Lower lobe of right lung (tissue), 2 donors: ENCODE measurements around the gene MOB1A. TPM values are rescaled to one million over a fixed set of nuclear protein-coding genes. Genes with fewer than 3 reads are reported as not detected.
A peak's percentile ranks its signal among the peaks of the same experiment; 100 is the strongest.

ENCODE experiments used
- ATAC-seq, 2 donors: fragments of 200-7000 bp; cut with Tn5 transposase; one replicate each; pipeline ENCODE4 v1.9.1; 2020 to 2022; ENCODE audit warnings: mild to moderate bottlenecking in 2 of 2, moderate library complexity in 2 of 2
- DNase-seq: peaks from one replicate; pipeline ENCODE4 v3.0.0-alpha.2; 2020
- H3K27ac ChIP-seq: fragments of 200-600 bp; one replicate; pipeline ENCODE4 v1.8.0; 2022
- H3K27me3 ChIP-seq: fragments of 200-600 bp; one replicate; pipeline ENCODE4 v1.8.0; 2022; ENCODE audit warnings: low read depth
- H3K36me3 ChIP-seq: fragments of 200-600 bp; one replicate; pipeline ENCODE4 v1.8.0; 2022; ENCODE audit warnings: mild to moderate bottlenecking
- H3K4me1 ChIP-seq: fragments of 200-600 bp; one replicate; pipeline ENCODE4 v1.8.0; 2022
- H3K4me3 ChIP-seq: fragments of 200-600 bp; one replicate; pipeline ENCODE4 v1.8.0; 2022; ENCODE audit warnings: mild to moderate bottlenecking
- H3K9me3 ChIP-seq: fragments of 200-600 bp; one replicate; pipeline ENCODE4 v1.8.0; 2022
- intact Hi-C: fragments of 100-400 bp; cut with DNase I; formaldehyde crosslinking; loops from one replicate; pipeline ENCODE4 v1.11.0; 2022
- total RNA-seq: library from RNA; stranded (reverse); fragmentation: NEBNext Ultra II Directional; extraction: Animal tissue kit (Norgen Biotek cat#: 25700); gene quantifications from one replicate; pipeline ENCODE4 v1.2.1, GENCODE V29; 2021
- TF ChIP-seq, protein P1 (sequence below): fragments of 200-600 bp; IDR thresholded peaks from one replicate; pipeline ENCODE4 v1.8.0; 2022; ENCODE audit warnings: antibody characterized with exemption, mild to moderate bottlenecking
- donor health status: DM: no; HTN: yes; CAD: no; lungs with severe emphysema.

MOB1A gene
- total RNA-seq, 1 donor from 2014 or later = 146 TPM

DNA sequence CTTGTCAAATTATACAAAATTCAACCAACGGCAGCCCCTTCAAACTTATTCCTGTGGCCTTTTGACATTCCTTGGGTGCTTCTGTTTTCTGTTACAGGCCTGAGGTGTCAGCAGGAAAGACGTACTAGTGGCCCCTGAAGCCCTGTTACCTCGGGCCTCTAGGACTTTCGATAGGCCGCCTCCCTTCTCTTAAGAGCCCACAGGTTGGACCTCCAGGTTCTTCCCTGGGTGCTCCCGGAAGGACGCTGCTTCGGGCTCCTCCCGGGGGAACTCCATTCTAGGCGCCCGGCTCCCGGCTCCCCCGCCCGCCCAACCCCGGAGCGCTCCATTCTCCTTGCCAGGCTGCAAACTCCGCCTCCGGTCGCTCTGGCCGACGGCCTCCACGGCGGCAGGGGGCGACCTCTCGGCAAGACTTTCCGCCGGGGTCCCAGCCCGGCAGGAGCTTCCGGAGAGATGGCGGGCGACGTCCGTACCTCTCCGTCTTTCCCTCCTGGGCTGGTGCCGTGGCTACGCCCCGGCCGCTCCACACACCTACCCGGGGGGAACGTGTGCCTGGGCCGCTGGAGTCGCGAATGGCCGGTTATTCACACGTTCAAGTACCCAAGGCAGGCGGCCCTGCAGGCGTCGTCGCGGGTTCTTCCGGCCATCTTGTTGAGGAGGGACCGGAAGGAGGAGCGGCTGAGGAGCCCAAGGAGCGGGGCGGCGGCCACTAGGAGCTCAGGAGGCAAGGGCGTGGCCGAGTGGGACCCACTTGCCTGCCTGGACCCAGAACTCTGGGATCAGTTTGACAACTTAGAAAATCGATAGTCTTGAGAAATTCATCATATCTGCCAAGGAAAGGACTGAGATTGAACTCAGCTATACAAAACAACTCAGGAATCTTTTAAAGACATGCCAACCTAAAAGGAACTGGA, 58.5 kb downstream of the MOB1A start:
- peaks cover 6% of the 10 kb centered on the region for H3K4me1 ChIP-seq
- DNase-seq (peak; percentile 90), ATAC-seq (peak; percentile 99 to 100)
- H3K4me3 ChIP-seq = peak overlapping the region; percentile 68
- H3K9me3 ChIP-seq = no peaks in the 10 kb centered on the region
- H3K36me3 ChIP-seq = no peaks in the 10 kb centered on the region
- TF ChIP-seq, protein P1, sequence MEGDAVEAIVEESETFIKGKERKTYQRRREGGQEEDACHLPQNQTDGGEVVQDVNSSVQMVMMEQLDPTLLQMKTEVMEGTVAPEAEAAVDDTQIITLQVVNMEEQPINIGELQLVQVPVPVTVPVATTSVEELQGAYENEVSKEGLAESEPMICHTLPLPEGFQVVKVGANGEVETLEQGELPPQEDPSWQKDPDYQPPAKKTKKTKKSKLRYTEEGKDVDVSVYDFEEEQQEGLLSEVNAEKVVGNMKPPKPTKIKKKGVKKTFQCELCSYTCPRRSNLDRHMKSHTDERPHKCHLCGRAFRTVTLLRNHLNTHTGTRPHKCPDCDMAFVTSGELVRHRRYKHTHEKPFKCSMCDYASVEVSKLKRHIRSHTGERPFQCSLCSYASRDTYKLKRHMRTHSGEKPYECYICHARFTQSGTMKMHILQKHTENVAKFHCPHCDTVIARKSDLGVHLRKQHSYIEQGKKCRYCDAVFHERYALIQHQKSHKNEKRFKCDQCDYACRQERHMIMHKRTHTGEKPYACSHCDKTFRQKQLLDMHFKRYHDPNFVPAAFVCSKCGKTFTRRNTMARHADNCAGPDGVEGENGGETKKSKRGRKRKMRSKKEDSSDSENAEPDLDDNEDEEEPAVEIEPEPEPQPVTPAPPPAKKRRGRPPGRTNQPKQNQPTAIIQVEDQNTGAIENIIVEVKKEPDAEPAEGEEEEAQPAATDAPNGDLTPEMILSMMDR = peak; percentile 69
- H3K27ac ChIP-seq = peak overlapping the region; percentile 90
- H3K27me3 ChIP-seq = no peaks in the 10 kb centered on the region
- intact Hi-C loops = no loop called here

DNA sequence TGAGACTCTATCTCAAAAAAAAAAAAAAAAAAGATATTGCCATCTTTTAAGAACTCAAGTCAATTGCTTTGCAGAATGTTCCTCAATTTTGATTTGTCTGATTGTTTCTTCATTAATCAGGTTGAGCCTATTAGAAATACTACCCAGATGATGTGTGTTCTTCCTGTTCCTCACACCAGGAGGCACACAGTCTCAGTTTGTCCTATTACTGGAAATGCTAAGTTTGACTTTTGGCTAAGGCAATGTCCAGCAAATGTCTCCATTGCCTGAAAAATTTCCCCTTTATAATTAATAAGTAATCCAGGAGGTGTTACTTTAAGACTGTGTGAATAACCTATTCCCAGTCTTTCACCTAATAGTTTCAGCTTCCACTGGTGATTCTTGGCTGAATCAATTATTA, 59.3 kb downstream of the MOB1A start:
- Histone ChIP-seq H3K27ac (no peak overlapping the region), H3K27me3 (no peaks in the 10 kb centered on the region), H3K4me3 (no peak overlapping the region), H3K9me3 (no peaks in the 10 kb centered on the region), H3K36me3 (no peaks in the 10 kb centered on the region), H3K4me1 (peaks cover 6% of the 10 kb centered on the region)
- peak in 1 of 2 donors; percentile 24 for ATAC-seq
- no peak for DNase-seq
- intact Hi-C loops = no loop called here
- TF ChIP-seq, protein P1 = no peak

DNA sequence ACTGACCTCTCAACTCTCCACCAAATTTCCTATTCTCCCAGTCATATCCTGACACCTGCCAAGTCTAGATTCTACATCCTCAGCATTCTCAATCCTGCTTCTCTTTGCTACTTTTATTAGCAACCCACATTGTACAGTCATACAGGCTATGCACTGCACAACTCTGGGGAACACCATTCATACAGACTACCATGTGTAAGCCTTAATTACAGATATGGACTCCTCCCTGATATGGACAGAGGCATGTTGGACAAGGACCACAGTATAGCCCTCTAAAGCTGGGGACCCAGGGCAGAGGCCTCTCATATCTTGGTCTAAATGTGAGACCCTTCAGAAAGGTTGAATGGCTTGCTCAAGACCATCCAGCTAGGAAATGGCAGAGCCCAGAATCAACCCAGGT, 67.3 kb downstream of the MOB1A start:
- DNase-seq = no peak
- intact Hi-C loops = no loop called here
- no peak overlapping the region for H3K4me3 ChIP-seq
- H3K36me3 ChIP-seq = no peaks in the 10 kb centered on the region
- no peaks in the 10 kb centered on the region for H3K4me1 ChIP-seq
- H3K27me3 ChIP-seq = no peaks in the 10 kb centered on the region
- TF ChIP-seq, protein P1 = no peak
- H3K9me3 ChIP-seq = no peaks in the 10 kb centered on the region
- H3K27ac ChIP-seq = no peak overlapping the region
- ATAC-seq = no peak

DNA sequence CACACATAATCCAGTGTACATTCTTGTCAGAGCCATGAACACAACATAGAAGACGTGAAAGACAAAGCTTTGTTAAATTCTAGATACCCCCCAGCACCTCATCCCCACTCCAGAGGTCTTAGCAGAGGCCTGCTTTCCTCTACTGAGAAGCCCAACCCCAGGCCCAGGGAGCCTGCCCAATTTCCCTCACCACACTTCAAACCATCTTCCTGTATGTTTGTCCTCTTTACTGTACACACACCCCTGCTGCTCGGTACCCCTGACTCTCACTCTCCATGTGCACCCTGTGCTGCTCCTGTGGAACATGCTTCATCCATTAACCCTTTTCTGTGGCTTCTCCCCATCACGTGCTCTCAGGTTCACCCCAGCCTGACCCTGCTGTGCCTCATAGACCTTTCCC, 68.1 kb downstream of the MOB1A start:
- H3K4me1 ChIP-seq = no peaks in the 10 kb centered on the region
- TF ChIP-seq, protein P1 = no peak
- DNase-seq (no peak), ATAC-seq (no peak)
- H3K4me3 ChIP-seq = no peak overlapping the region
- H3K9me3 ChIP-seq = no peaks in the 10 kb centered on the region
- H3K36me3 ChIP-seq = no peaks in the 10 kb centered on the region
- intact Hi-C loops = no loop called here
- H3K27ac ChIP-seq = no peak overlapping the region
- H3K27me3 ChIP-seq = no peaks in the 10 kb centered on the region

DNA sequence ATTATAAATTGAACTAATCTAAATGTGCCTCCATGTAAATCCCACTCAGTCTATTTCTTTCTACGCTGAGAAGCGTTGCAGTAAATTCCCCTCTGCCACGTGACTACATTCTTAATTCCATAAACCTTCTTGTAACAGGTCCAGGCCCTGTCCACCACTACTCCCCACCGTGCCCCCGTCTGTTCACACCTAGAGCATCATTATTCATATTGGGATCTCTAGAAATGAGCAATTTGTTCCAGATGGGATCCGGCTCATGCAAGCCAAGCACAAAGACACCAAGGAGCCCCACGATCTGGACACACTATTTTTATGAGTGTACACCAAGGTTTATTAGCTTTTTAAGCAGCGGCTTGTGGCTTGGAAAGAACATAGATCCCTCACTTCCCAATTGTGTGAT, 69.1 kb downstream of the MOB1A start:
- H3K9me3 ChIP-seq = no peaks in the 10 kb centered on the region

More for the DNA sequence above, 69.1 kb downstream of the MOB1A start:
- Histone ChIP-seq H3K4me3 (no peak overlapping the region), H3K27ac (no peak overlapping the region), H3K27me3 (no peaks in the 10 kb centered on the region), H3K36me3 (peaks cover 7% of the 10 kb centered on the region), H3K4me1 (no peaks in the 10 kb centered on the region)
- no peak for DNase-seq
- intact Hi-C loops = no loop called here
- no peak for ATAC-seq
- TF ChIP-seq, protein P1 = no peak
